Activated CD8-positive, alpha-beta T cell treated with anti-CD3 and anti-CD28 coated beads for 36 hours (primary cell): ENCODE results near the gene GRID1. TPM values are rescaled to one million over a fixed set of nuclear protein-coding genes. Genes with fewer than 3 reads are reported as not detected.

Source experiments
- ATAC-seq: fragments of 200-7000 bp; cut with Tn5 transposase; one replicate; pipeline ENCODE4 v1.10.0; 2021; ENCODE audit warnings: mild to moderate bottlenecking, moderate library complexity
- CTCF ChIA-PET: fragments of 350-600 bp; sonication (Branson Sonifier 250); formaldehyde crosslinking; loops from one replicate; lab custom pipeline; 2021; ENCODE audit warnings: antibody characterized with exemption; lab: Charles Lee
- POLR2A ChIA-PET: fragments of 350-600 bp; sonication (Branson Sonifier 250); formaldehyde crosslinking; loops from one replicate; lab custom pipeline; 2021; ENCODE audit warnings: antibody characterized with exemption; lab: Charles Lee
- DNase-seq: peaks from one replicate; pipeline ENCODE4 v3.0.0-alpha.2; 2020
- H3K27ac Mint-ChIP-seq: one replicate; pipeline ENCODE4 v1.8.0; 2021; ENCODE audit warnings: mild to moderate bottlenecking, mixed read lengths
- H3K27me3 Mint-ChIP-seq: one replicate; pipeline ENCODE4 v1.8.0; 2021; ENCODE audit warnings: mixed read lengths
- H3K36me3 Mint-ChIP-seq: one replicate; pipeline ENCODE4 v1.8.0; 2021; ENCODE audit warnings: low read depth, mixed read lengths
- H3K4me1 Mint-ChIP-seq: one replicate; pipeline ENCODE4 v1.8.0; 2021; ENCODE audit warnings: low read depth, mixed read lengths
- H3K4me3 Mint-ChIP-seq: one replicate; pipeline ENCODE4 v1.8.0; 2021; ENCODE audit warnings: mild to moderate bottlenecking, moderate library complexity, mixed read lengths
- H3K9me3 Mint-ChIP-seq: one replicate; pipeline ENCODE4 v1.8.0; 2021; ENCODE audit warnings: mixed read lengths
- CTCF ChIP-seq: fragments of 200-600 bp; IDR thresholded peaks from one replicate; pipeline ENCODE4 v1.8.0; 2022; ENCODE audit warnings: antibody characterized with exemption, mild to moderate bottlenecking
- intact Hi-C: fragments of 100-400 bp; cut with micrococcal nuclease; formaldehyde crosslinking; loops from one replicate; pipeline ENCODE4 v1.10.0; 2022
- total RNA-seq, 2 experiments: library from RNA; stranded (reverse); gene quantifications; one replicate each; pipeline ENCODE4 v1.2.3, GENCODE V29; 2021

The GRID1 gene
- total RNA-seq, 2 experiments from 2014 or later, result not detected

GRCh38 chr10:86342111-86342863 lies 24.3 kb downstream of the GRID1 start:
- no peaks in the 10 kb centered on the region for H3K9me3 Mint-ChIP-seq
- H3K27me3 Mint-ChIP-seq, result peaks cover 3% of the 10 kb centered on the region
- no peak overlapping the region for H3K4me3 Mint-ChIP-seq
- H3K27ac Mint-ChIP-seq, result no peak overlapping the region
- ATAC-seq (no peak), DNase-seq (no peak)
- H3K4me1 Mint-ChIP-seq, result no peaks in the 10 kb centered on the region
- intact Hi-C loops, result no loop called here
- CTCF ChIA-PET, result no interaction called here
- H3K36me3 Mint-ChIP-seq, result no peaks in the 10 kb centered on the region
- no peak for TF ChIP-seq CTCF
- POLR2A ChIA-PET, result interaction anchor here (0.6 kb wide), 1 partner anchor 398 kb away, joined by 3 read pairs; no protein-coding TSS in a partner anchor

- CTCF ChIA-PET, result no interaction called here
- intact Hi-C loops, result no loop called here
Measured at GRCh38 chr10:86341361-86341811, 25.2 kb downstream of the GRID1 start.

GRCh38 chr10:86340991-86341260 lies 25.7 kb downstream of the GRID1 start:
- Mint-ChIP-seq H3K27ac (no peak overlapping the region), H3K4me1 (no peaks in the 10 kb centered on the region), H3K9me3 (no peaks in the 10 kb centered on the region), H3K36me3 (no peaks in the 10 kb centered on the region), H3K4me3 (no peak overlapping the region), H3K27me3 (peaks cover 3% of the 10 kb centered on the region)
- intact Hi-C loops, result no loop called here
- ChIA-PET POLR2A (no interaction called here), CTCF (no interaction called here)
- no peak for DNase-seq
- TF ChIP-seq CTCF, result no peak
- no peak for ATAC-seq

More at GRCh38 chr10:86341361-86341811, 25.2 kb downstream of the GRID1 start:
- Mint-ChIP-seq H3K36me3 (no peaks in the 10 kb centered on the region), H3K27me3 (peaks cover 3% of the 10 kb centered on the region), H3K9me3 (no peaks in the 10 kb centered on the region), H3K27ac (no peak overlapping the region), H3K4me3 (no peak overlapping the region), H3K4me1 (no peaks in the 10 kb centered on the region)
- POLR2A ChIA-PET, result interaction anchor here (0.6 kb wide), 1 partner anchor 397 kb away, joined by 3 read pairs; no protein-coding TSS in a partner anchor
- TF ChIP-seq CTCF, result no peak
- no peak for ATAC-seq
- no peak for DNase-seq

- intact Hi-C loops, result no loop called here
- Mint-ChIP-seq H3K4me3 (no peak overlapping the region), H3K36me3 (no peaks in the 10 kb centered on the region), H3K4me1 (no peaks in the 10 kb centered on the region), H3K27me3 (peaks cover 3% of the 10 kb centered on the region), H3K27ac (no peak overlapping the region), H3K9me3 (no peaks in the 10 kb centered on the region)
- POLR2A ChIA-PET, result no interaction called here
- no peak for ATAC-seq
- no peak for TF ChIP-seq CTCF
- no peak for DNase-seq
- CTCF ChIA-PET, result no interaction called here
Measured at GRCh38 chr10:86340176-86340990, 26.2 kb downstream of the GRID1 start.
